BLaER1 (cell line): ENCODE measurements around the gene PDLIM4.

Source experiments
- H3K27ac ChIP-seq: shearing (Covaris generic); formaldehyde crosslinking; 2 replicates; pipeline ENCODE4 v1.8.1; 2022
- H3K27me3 ChIP-seq: shearing (Covaris generic); formaldehyde crosslinking; 2 replicates; pipeline ENCODE4 v1.8.1; 2022
- H3K36me3 ChIP-seq: shearing (Covaris generic); formaldehyde crosslinking; 2 replicates; pipeline ENCODE4 v1.8.1; 2022
- H3K4me1 ChIP-seq: shearing (Covaris generic); formaldehyde crosslinking; 2 replicates; pipeline ENCODE4 v1.8.1; 2022
- H3K4me2 ChIP-seq: shearing (Covaris generic); formaldehyde crosslinking; 2 replicates; pipeline ENCODE4 v1.8.1; 2022
- H3K4me3 ChIP-seq: shearing (Covaris generic); formaldehyde crosslinking; 2 replicates; pipeline ENCODE4 v1.8.1; 2022
- H3K9ac ChIP-seq: shearing (Covaris generic); formaldehyde crosslinking; 2 replicates; pipeline ENCODE4 v1.8.1; 2022
- H3K9me3 ChIP-seq: shearing (Covaris generic); formaldehyde crosslinking; 2 replicates; pipeline ENCODE4 v1.8.1; 2022
- H4K20me1 ChIP-seq: shearing (Covaris generic); formaldehyde crosslinking; 2 replicates; pipeline ENCODE4 v1.8.1; 2022
- Cebpa-rat ChIP-seq: shearing (Covaris generic); IDR thresholded peaks from 2 replicates; pipeline ENCODE4 v1.8.1; 2022

The PDLIM4 gene

DNA sequence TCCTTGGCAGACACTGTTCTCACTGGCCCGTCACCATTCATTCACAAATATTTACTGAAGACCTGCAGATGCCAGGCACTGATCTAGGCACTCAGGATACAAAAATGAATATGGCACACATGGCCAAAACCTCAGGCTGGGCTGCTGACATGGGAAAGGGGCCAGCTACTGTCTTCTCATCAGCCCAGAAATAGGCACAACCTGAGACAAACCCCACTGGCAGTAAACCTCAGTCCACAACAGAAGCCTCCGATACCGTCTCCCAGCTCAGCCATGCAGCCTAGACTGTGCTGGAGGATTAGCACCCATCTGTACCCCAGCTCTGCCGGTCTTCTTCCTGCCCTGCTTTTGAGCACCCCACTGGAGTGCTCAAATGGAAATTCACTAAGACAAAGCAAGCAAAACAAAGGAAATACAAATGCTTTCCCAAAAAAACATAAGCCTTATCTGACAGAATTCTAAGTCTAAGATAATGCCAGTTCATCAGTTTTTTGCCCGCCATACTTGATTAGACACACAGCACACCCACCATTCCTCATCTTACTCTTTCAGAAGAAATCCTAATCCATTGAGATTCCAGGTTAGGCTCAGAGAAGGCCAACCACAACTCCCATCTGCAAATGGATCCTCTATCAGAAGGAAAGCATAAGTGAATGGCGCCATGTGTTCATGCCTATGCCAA, 38.1 kb upstream of the PDLIM4 start:
- H3K36me3 ChIP-seq = peaks cover 67% of the 10 kb centered on the region
- no peak overlapping the region for H3K4me3 ChIP-seq
- TF ChIP-seq Cebpa-rat = no peak

GRCh38 chr5:132219981-132220380, 37.5 kb upstream of the PDLIM4 start:
- H3K4me3 ChIP-seq = no peak overlapping the region
- no peak overlapping the region for H3K4me2 ChIP-seq
- H3K27me3 ChIP-seq = no peaks in the 10 kb centered on the region
- peaks cover 43% of the 10 kb centered on the region for H3K4me1 ChIP-seq
- H3K36me3 ChIP-seq = peaks cover 62% of the 10 kb centered on the region
- H4K20me1 ChIP-seq = peaks cover 9% of the 10 kb centered on the region; the same call in 1 of the 2 replicates
- no peaks in the 10 kb centered on the region for H3K9me3 ChIP-seq
- no peak overlapping the region for H3K9ac ChIP-seq
- H3K27ac ChIP-seq = no peak overlapping the region
- no peak for TF ChIP-seq Cebpa-rat

More for the DNA sequence above, 38.1 kb upstream of the PDLIM4 start:
- Histone ChIP-seq H3K27me3 (no peaks in the 10 kb centered on the region), H3K9ac (no peak overlapping the region), H3K9me3 (no peaks in the 10 kb centered on the region), H3K4me1 (peaks cover 37% of the 10 kb centered on the region), H4K20me1 (peaks cover 9% of the 10 kb centered on the region; the same call in 1 of the 2 replicates), H3K4me2 (no peak overlapping the region), H3K27ac (no peak overlapping the region)

DNA sequence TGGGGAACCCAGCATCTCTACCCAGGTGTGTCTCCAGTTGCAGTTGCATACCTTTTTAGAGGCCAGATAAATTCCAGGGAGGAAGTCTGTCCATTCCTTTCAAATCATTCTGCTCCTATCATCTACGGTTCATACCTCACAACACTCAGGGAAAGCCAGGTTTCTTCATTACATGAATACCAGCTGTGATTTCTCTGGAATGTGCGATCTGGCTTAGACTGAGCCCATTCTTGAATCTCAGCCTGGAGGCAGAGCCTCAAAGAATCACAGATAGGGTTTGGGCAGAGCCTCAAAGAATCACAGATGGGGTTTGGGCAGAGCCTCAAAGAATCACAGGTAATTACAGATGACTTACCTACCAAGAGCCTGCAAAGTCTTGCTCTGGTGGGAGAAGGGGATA, 37.0 kb upstream of the PDLIM4 start:
- peaks cover 48% of the 10 kb centered on the region for H3K4me1 ChIP-seq
- no peaks in the 10 kb centered on the region for H3K27me3 ChIP-seq
- no peak overlapping the region for H3K4me2 ChIP-seq
- H4K20me1 ChIP-seq = peaks cover 9% of the 10 kb centered on the region; the same call in 1 of the 2 replicates
- TF ChIP-seq Cebpa-rat = no peak
- H3K36me3 ChIP-seq = peaks cover 57% of the 10 kb centered on the region
- no peaks in the 10 kb centered on the region for H3K9me3 ChIP-seq
- H3K27ac ChIP-seq = no peak overlapping the region
- no peak overlapping the region for H3K4me3 ChIP-seq
- H3K9ac ChIP-seq = no peak overlapping the region

DNA sequence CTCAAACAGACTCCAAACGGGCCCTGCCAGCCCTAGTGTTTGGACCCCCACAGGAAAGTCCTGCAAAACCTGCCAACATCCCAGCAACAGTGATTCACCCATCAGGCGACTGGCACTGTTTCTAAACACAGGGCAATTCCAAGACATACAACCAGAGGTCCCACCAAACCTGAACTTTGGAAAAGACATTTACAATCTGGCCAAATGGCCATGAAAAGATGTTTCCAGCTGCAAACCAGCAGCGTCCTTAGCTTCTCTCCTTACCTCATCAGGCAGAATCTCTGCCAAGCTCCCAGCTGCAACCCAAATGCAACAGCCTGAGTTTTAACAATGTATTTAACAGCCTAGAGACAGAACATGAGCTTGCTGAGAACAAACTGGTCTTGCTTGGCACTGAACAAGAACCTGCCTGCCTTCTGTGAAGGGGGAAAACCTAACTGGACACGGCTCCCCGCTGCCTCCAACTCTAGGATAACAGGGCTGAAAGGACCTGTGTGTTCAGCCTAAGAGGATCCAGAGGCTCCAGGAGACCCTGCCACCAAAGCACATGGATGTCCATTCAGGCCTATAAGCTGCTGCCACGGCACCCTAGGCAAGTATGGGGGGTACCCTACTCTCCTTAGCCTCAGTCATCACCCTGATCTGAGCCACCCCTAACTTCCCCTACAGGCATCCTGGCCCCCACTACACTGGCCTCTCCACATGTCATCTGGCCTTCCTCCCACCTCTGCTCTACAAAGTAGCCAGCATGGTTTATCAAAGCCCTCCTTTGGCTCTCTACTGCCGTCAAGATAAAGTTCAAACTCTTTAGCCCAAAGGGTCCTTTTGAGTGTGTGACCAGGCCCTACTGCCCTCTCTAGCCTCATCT, 35.5 kb upstream of the PDLIM4 start:
- Histone ChIP-seq H3K4me3 (no peak overlapping the region), H3K27ac (no peak overlapping the region), H3K27me3 (peaks cover 5% of the 10 kb centered on the region; the same call in 1 of the 2 replicates), H3K9ac (no peak overlapping the region), H3K4me2 (peak overlapping the region; percentile 99), H3K36me3 (peaks cover 44% of the 10 kb centered on the region), H3K4me1 (peaks cover 63% of the 10 kb centered on the region), H4K20me1 (peaks cover 9% of the 10 kb centered on the region; the same call in 1 of the 2 replicates), H3K9me3 (no peaks in the 10 kb centered on the region)
- TF ChIP-seq Cebpa-rat = no peak

- Histone ChIP-seq H3K27ac (no peak overlapping the region), H3K9ac (no peak overlapping the region), H4K20me1 (peaks cover 9% of the 10 kb centered on the region; the same call in 1 of the 2 replicates), H3K27me3 (peaks cover 8% of the 10 kb centered on the region; the same call in 1 of the 2 replicates), H3K9me3 (no peaks in the 10 kb centered on the region), H3K36me3 (peaks cover 37% of the 10 kb centered on the region), H3K4me2 (peak overlapping the region; percentile 99), H3K4me3 (no peak overlapping the region), H3K4me1 (peaks cover 63% of the 10 kb centered on the region)
- TF ChIP-seq Cebpa-rat = no peak
These were observed 34.9 kb upstream of the PDLIM4 start for GRCh38 chr5:132222649-132223038.

DNA sequence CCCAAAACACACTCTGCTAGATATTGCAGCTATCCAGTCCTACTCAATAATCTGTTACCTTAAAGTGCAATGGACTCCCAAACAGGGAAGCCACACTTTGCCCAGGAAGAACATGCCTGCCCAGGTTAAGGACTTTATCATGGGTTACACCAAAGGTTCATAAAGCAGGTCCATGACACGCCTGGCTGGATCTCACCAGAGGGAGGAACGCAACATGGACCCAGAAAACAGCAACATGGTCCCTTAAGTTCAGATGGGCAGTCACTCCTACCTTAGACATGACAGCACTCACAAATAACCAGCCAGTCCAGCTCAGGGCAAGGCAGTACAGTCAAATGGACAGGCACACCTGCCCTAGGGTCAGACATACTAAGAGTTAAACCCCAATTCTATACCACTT, 33.6 kb upstream of the PDLIM4 start:
- Histone ChIP-seq H3K4me3 (no peak overlapping the region), H4K20me1 (peaks cover 9% of the 10 kb centered on the region; the same call in 1 of the 2 replicates), H3K9ac (no peak overlapping the region), H3K27ac (no peak overlapping the region; the same call in 1 of the 2 replicates), H3K27me3 (peaks cover 8% of the 10 kb centered on the region; the same call in 1 of the 2 replicates), H3K9me3 (no peaks in the 10 kb centered on the region), H3K4me2 (peak overlapping the region; percentile 99), H3K4me1 (peaks cover 68% of the 10 kb centered on the region), H3K36me3 (peaks cover 25% of the 10 kb centered on the region)
- no peak for TF ChIP-seq Cebpa-rat

DNA sequence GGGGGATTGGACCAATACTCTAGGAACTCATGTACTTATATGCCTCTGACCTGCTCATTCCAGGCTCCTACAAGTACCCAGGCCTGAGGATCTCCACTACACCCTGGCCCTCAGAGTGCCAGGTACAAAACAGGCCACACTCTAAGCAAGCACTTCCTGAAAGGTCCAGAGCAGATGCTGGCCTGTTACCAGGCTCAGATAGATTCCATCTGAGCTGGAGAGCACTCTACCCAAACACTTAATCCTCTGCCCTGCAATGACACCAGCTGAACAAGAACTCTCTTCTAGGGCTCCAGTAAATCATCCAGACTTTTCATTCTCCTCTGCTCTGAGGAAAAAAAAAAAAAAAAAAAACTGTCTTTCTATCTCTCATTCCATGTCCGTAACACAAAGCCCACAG, 32.8 kb upstream of the PDLIM4 start:
- TF ChIP-seq Cebpa-rat = no peak

DNA sequence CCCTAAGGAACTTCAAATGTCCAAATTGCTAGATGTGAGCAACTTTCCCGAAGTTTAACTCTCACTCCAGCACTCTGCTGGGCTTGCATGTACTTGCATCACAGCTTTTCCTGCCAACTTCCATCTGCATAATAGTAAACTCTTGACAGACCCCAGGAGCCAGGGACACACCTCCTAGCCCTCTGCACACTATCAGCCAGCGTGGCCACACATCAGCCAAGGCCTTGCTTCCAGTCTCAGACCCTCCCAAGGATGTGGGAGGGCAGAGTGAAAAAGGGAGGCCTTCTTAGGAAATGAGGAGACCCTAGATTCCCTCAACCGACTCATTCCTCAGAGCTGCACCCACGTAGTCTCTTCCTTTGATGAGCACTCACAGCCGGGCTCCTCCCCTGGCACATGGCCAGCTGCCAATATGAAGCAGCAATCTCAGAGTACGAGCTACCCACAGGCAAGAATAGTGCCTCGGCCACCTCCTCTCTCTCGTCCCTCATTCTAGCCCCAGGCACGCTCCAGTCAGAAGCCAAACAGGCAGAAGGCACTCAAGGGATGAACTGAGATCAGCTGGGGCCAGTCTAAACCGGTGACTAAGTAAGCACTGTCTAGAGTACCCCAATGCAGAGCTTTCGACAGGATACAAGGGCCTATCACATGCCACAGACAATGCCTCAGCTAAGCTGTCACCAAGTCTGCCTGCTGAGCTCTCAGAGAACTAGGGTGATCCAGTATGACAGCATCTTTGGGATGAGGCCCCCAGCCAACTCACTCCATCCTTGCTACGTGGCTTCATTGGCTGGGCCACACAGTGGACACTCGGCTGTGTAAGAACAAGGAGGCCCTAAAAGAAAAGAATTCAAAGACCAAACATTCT, 32.1 kb upstream of the PDLIM4 start:
- H3K27ac ChIP-seq = no peak overlapping the region
- H3K9me3 ChIP-seq = no peaks in the 10 kb centered on the region
- peaks cover 83% of the 10 kb centered on the region for H3K4me1 ChIP-seq
- H4K20me1 ChIP-seq = peaks cover 9% of the 10 kb centered on the region; the same call in 1 of the 2 replicates
- peak overlapping the region; percentile 99 for H3K4me2 ChIP-seq
- peak overlapping the region; percentile 9; the same call in 1 of the 2 replicates for H3K9ac ChIP-seq
- no peak overlapping the region for H3K4me3 ChIP-seq
- peaks cover 8% of the 10 kb centered on the region; the same call in 1 of the 2 replicates for H3K27me3 ChIP-seq
- no peak for TF ChIP-seq Cebpa-rat
- peaks cover 10% of the 10 kb centered on the region; the same call in 1 of the 2 replicates for H3K36me3 ChIP-seq

More for the DNA sequence above, 32.8 kb upstream of the PDLIM4 start:
- peaks cover 8% of the 10 kb centered on the region; the same call in 1 of the 2 replicates for H3K27me3 ChIP-seq
- peaks cover 76% of the 10 kb centered on the region for H3K4me1 ChIP-seq
- H3K4me2 ChIP-seq = peak overlapping the region; percentile 99
- no peak overlapping the region for H3K4me3 ChIP-seq
- H3K9me3 ChIP-seq = no peaks in the 10 kb centered on the region
- H3K36me3 ChIP-seq = peaks cover 17% of the 10 kb centered on the region
- peaks cover 9% of the 10 kb centered on the region; the same call in 1 of the 2 replicates for H4K20me1 ChIP-seq
- no peak overlapping the region for H3K9ac ChIP-seq
- no peak overlapping the region for H3K27ac ChIP-seq
